GM23338 (cell line): ENCODE measurements around the gene GPRC5B.

Experiments used
- CREB1 ChIP-seq: fragments of 250-450 bp; sonication (Bioruptor Pico); IDR thresholded peaks from 2 replicates; pipeline ENCODE4 v1.5.0; 2020; ENCODE audit warnings: low read depth, mild to moderate bottlenecking, moderate library complexity
- CTCF ChIP-seq, 2 experiments: fragments of 200-600 bp in 1 of 2; sonication (generic) in 1 of 2; conservative IDR thresholded peaks; 2 replicates each; pipeline versions ENCODE4 v1.5.1 to v1.6.1; 2016 to 2017; ENCODE audit warnings: antibody characterized with exemption in 2 of 2, low read depth in 2 of 2, mild to moderate bottlenecking in 2 of 2, moderate library complexity in 1 of 2
- ETS1 ChIP-seq: IDR thresholded peaks from 2 replicates; pipeline ENCODE4 v1.6.1; 2016; ENCODE audit warnings: antibody characterized with exemption
- JUNB ChIP-seq: IDR thresholded peaks from one replicate; pipeline ENCODE4 v1.6.1; 2016; ENCODE audit warnings: antibody characterized with exemption; ENCODE audit not compliant: unreplicated experiment
- POLR2AphosphoS5 ChIP-seq: IDR thresholded peaks from 2 replicates; pipeline ENCODE4 v1.6.1; 2016; ENCODE audit warnings: antibody characterized with exemption, low read depth
- TF ChIP-seq, protein P1 (sequence below): IDR thresholded peaks from one replicate; pipeline ENCODE4 v1.6.1; 2018; ENCODE audit warnings: antibody characterized with exemption; ENCODE audit not compliant: unreplicated experiment

DNA sequence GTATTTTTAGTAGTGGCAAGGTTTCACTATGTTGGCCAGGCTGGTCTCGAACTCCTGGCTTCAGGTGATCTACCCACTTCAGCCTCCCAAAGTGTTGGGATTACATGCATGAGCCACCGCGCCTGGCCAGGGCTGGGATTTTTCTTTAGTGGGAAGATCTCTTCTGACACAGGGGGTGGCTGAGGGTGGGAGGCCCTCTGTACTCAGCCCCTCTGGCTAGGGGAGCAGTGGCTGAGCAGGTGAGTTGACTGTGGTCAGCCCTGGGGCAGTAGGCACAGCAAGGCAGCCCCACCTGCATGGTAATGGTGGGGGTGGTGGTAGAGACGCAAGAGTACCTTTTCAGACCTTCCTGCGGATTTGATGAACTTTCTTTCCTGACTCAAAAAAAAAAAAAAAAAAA is 12.3 kb upstream of the GPRC5B start:
- TF ChIP-seq JUNB, result no peak
- TF ChIP-seq CTCF (conservative IDR thresholded peaks at IDR 0.05; ENCODE audit: low read depth in 2 of 2), result no peak
- TF ChIP-seq POLR2AphosphoS5, result no peak
- TF ChIP-seq CREB1 (CRISPR knock-in tag), result no peak
- TF ChIP-seq, protein P1, sequence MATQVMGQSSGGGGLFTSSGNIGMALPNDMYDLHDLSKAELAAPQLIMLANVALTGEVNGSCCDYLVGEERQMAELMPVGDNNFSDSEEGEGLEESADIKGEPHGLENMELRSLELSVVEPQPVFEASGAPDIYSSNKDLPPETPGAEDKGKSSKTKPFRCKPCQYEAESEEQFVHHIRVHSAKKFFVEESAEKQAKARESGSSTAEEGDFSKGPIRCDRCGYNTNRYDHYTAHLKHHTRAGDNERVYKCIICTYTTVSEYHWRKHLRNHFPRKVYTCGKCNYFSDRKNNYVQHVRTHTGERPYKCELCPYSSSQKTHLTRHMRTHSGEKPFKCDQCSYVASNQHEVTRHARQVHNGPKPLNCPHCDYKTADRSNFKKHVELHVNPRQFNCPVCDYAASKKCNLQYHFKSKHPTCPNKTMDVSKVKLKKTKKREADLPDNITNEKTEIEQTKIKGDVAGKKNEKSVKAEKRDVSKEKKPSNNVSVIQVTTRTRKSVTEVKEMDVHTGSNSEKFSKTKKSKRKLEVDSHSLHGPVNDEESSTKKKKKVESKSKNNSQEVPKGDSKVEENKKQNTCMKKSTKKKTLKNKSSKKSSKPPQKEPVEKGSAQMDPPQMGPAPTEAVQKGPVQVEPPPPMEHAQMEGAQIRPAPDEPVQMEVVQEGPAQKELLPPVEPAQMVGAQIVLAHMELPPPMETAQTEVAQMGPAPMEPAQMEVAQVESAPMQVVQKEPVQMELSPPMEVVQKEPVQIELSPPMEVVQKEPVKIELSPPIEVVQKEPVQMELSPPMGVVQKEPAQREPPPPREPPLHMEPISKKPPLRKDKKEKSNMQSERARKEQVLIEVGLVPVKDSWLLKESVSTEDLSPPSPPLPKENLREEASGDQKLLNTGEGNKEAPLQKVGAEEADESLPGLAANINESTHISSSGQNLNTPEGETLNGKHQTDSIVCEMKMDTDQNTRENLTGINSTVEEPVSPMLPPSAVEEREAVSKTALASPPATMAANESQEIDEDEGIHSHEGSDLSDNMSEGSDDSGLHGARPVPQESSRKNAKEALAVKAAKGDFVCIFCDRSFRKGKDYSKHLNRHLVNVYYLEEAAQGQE, result no peak
- TF ChIP-seq ETS1, result no peak
